ENCODE results near the gene SRGAP1. TPM values are rescaled to one million over a fixed set of nuclear protein-coding genes. Genes with fewer than 3 reads are reported as not detected.

Gene SRGAP1
- total and polyA plus RNA-seq, 2 experiments from 2014 or later: 13.0 to 29.4 TPM

DNA sequence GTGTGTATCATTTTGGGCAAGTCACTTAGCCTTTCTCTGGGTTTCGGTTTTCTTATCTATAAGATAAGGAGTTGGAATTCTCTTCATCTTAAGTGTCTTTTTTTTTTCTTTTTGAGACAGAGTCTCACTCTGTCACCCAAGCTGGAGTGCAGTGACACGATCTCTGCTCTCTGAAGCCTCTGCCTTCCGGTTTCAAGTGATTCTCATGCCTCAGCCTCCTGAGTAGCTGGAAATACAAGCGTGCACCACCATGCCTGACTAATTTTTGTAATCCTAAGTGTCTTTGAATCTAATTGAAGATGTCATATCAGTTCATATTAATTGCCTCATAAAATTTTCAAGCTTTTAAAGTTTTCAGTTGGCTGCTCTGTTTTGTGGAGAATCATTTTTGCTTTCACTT is 4.0 kb downstream of the SRGAP1 start:
- peaks cover 93% of the 10 kb centered on the region for H3K79me2 ChIP-seq (ENCODE audit: insufficient read depth)
- no peaks in the 10 kb centered on the region for H3K36me3 ChIP-seq (ENCODE audit: low read depth)
- WGBS, 2 experiments (ENCODE audit: low coverage in 1 of 2, low lambda C conversion rate in 2 of 2, missing lambda C conversion rate in 2 of 2): 50 to 61% methylated on average over 4 of the region's 4 CpGs
- no peaks in the 10 kb centered on the region for H3K27me3 ChIP-seq (replicated peaks; ENCODE audit: insufficient read depth)
- peaks cover 40% of the 10 kb centered on the region for H3K4me1 ChIP-seq (ENCODE audit: insufficient read depth)
- no peaks in the 10 kb centered on the region for H3K9me2 ChIP-seq (ENCODE audit: insufficient read depth)
- no peak overlapping the region for H3K9ac ChIP-seq
- in situ Hi-C loops (cut with MboI): loop anchor here (25.0 kb wide), 1 partner anchor 239 kb away; no protein-coding TSS in a partner anchor
- peak overlapping the region; percentile 62 for H3K4me2 ChIP-seq (ENCODE audit: unreplicated experiment)
- peak overlapping the region; percentile 22 for H3K4me3 ChIP-seq
- no peak overlapping the region for H2AFZ ChIP-seq
- H3K9me3 ChIP-seq (ENCODE audit: low read depth): no peaks in the 10 kb centered on the region
- H3K27ac ChIP-seq: no peak overlapping the region
- peaks cover 15% of the 10 kb centered on the region; the same call in 1 of the 2 replicates for H4K20me1 ChIP-seq (ENCODE audit: insufficient read depth)
- peaks cover 36% of the 10 kb centered on the region; the same call in 1 of the 2 replicates for H3F3A ChIP-seq (ENCODE audit: insufficient read depth)
- DNase-seq: no peak
- no peak for TF ChIP-seq EZH2phosphoT487 (IDR thresholded peaks at IDR 0.05; ENCODE audit: insufficient read depth, low read depth)

DNA sequence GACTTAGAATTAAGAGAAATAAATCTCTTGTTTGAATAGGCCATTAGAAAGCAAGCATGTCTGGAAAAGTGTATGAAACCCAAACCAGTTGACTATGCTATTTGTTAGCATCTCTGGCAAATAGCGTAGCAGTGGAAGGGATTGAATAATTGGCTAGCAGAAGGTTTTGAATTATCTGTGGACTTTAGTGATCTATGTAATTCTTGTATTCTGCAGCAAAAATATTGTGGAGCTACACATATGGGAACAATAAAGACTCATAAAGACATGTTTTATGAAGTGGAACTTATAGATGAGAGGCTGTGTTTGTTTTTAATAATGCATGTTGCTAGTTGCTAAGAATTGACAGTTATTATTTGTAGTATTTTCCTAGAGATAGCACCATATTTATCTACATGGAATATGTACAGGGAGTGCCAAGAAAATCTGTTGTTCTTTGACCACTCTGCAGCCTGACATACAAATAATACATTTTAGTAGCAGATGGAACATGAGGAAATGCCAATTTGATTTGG is 4.7 kb downstream of the SRGAP1 start:
- peaks cover 40% of the 10 kb centered on the region for H3K4me1 ChIP-seq (ENCODE audit: insufficient read depth)
- no peaks in the 10 kb centered on the region for H3K36me3 ChIP-seq (ENCODE audit: low read depth)
- H3K79me2 ChIP-seq (ENCODE audit: insufficient read depth): peaks cover 100% of the 10 kb centered on the region
- no peaks in the 10 kb centered on the region for H3K27me3 ChIP-seq (replicated peaks; ENCODE audit: insufficient read depth)
- peaks cover 39% of the 10 kb centered on the region; the same call in 1 of the 2 replicates for H3F3A ChIP-seq (ENCODE audit: insufficient read depth)
- H3K4me3 ChIP-seq: peak overlapping the region; percentile 22
- H2AFZ ChIP-seq: no peak overlapping the region
- H3K4me2 ChIP-seq (ENCODE audit: unreplicated experiment): peak overlapping the region; percentile 62
- no peaks in the 10 kb centered on the region for H3K9me2 ChIP-seq (ENCODE audit: insufficient read depth)
- H4K20me1 ChIP-seq (ENCODE audit: insufficient read depth): peaks cover 21% of the 10 kb centered on the region; the same call in 1 of the 2 replicates
- no peak for DNase-seq
- WGBS, 2 experiments (ENCODE audit: low coverage in 1 of 2, low lambda C conversion rate in 2 of 2, missing lambda C conversion rate in 2 of 2): 17 to 29% methylated on average over 1 of the region's 1 CpG
- TF ChIP-seq EZH2 (IDR thresholded peaks at IDR 0.05; ENCODE audit: insufficient read depth, poor library complexity, severe bottlenecking): no peak
- TF ChIP-seq EZH2phosphoT487 (IDR thresholded peaks at IDR 0.05; ENCODE audit: insufficient read depth, low read depth): no peak
- H3K27ac ChIP-seq: no peak overlapping the region
- no peak overlapping the region for H3K9ac ChIP-seq
- in situ Hi-C loops (cut with MboI): loop anchor here (25.0 kb wide), 1 partner anchor 238 kb away; no protein-coding TSS in a partner anchor
- H3K9me3 ChIP-seq (ENCODE audit: low read depth): no peaks in the 10 kb centered on the region

DNA sequence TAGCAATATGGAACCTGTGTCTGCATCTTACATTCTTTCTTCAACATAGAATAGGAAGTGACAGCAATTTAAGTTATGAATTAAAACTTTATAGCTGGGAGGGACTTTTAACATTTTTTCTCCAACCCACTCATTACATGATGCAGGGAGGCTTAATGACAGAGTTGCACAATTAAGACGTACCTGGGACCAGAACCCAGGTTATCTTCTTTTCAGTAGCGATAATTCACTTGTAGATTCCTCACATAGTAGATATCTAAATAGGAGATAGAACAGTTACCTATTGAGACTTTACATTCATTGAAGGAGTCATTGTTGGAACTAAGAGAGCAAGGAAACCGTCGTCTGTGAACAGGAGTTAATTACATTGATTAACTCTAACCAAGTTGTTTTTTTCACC is 5.1 kb downstream of the SRGAP1 start:
- H3K9ac ChIP-seq: no peak overlapping the region
- TF ChIP-seq EZH2 (IDR thresholded peaks at IDR 0.05; ENCODE audit: insufficient read depth, poor library complexity, severe bottlenecking): no peak
- no peak for TF ChIP-seq EZH2phosphoT487 (IDR thresholded peaks at IDR 0.05; ENCODE audit: insufficient read depth, low read depth)
- in situ Hi-C loops (cut with MboI): loop anchor here (25.0 kb wide), 1 partner anchor 238 kb away; no protein-coding TSS in a partner anchor
- H3K4me1 ChIP-seq (ENCODE audit: insufficient read depth): peaks cover 40% of the 10 kb centered on the region
- H3K27ac ChIP-seq: no peak overlapping the region
- 68 to 78% methylated on average over 4 of the region's 4 CpGs for WGBS, 2 experiments (ENCODE audit: low coverage in 1 of 2, low lambda C conversion rate in 2 of 2, missing lambda C conversion rate in 2 of 2)
- no peak overlapping the region for H2AFZ ChIP-seq
- no peaks in the 10 kb centered on the region for H3K9me3 ChIP-seq (ENCODE audit: low read depth)
- H3F3A ChIP-seq (ENCODE audit: insufficient read depth): peaks cover 37% of the 10 kb centered on the region; the same call in 1 of the 2 replicates
- H3K36me3 ChIP-seq (ENCODE audit: low read depth): no peaks in the 10 kb centered on the region
- H3K4me2 ChIP-seq (ENCODE audit: unreplicated experiment): peak overlapping the region; percentile 62
- peaks cover 21% of the 10 kb centered on the region; the same call in 1 of the 2 replicates for H4K20me1 ChIP-seq (ENCODE audit: insufficient read depth)
- H3K9me2 ChIP-seq (ENCODE audit: insufficient read depth): no peaks in the 10 kb centered on the region
- no peaks in the 10 kb centered on the region for H3K27me3 ChIP-seq (replicated peaks; ENCODE audit: insufficient read depth)
- H3K4me3 ChIP-seq: peak overlapping the region; percentile 22
- DNase-seq: no peak
- H3K79me2 ChIP-seq (ENCODE audit: insufficient read depth): peaks cover 100% of the 10 kb centered on the region

DNA sequence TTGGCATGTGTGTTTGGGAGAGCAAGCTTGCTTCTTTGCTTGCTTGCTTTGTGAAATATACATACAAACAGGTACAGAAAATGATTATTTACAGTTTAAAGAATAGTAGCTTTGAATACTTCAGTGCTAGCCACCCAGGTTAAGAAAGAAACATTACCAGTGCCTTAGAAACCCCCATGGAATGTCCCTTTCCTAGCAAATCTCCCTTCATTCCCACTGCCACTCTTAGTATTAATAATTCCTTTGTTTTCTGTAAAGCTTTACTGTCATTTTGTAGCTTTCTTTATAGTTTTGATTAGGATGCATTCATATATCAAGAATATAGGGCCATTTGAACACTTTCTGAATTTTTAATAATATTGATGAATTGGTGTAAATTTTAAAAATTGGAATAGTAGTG is 9.5 kb downstream of the SRGAP1 start:
- Histone ChIP-seq H3K79me2 (ENCODE audit: insufficient read depth) (peaks cover 100% of the 10 kb centered on the region), H3K36me3 (ENCODE audit: low read depth) (no peaks in the 10 kb centered on the region), H3K9ac (no peak overlapping the region), H3K4me1 (ENCODE audit: insufficient read depth) (peaks cover 25% of the 10 kb centered on the region), H2AFZ (no peak overlapping the region), H3F3A (ENCODE audit: insufficient read depth) (peaks cover 20% of the 10 kb centered on the region), H3K4me2 (ENCODE audit: unreplicated experiment) (no peak overlapping the region), H3K27me3 (replicated peaks; ENCODE audit: insufficient read depth) (no peaks in the 10 kb centered on the region), H3K9me2 (ENCODE audit: insufficient read depth) (no peaks in the 10 kb centered on the region), H3K27ac (no peak overlapping the region), H4K20me1 (ENCODE audit: insufficient read depth) (peaks cover 20% of the 10 kb centered on the region; the same call in 1 of the 2 replicates), H3K9me3 (ENCODE audit: low read depth) (no peaks in the 10 kb centered on the region), H3K4me3 (no peak overlapping the region)
- no peak for TF ChIP-seq EZH2 (IDR thresholded peaks at IDR 0.05; ENCODE audit: insufficient read depth, poor library complexity, severe bottlenecking)
- no peak for TF ChIP-seq EZH2phosphoT487 (IDR thresholded peaks at IDR 0.05; ENCODE audit: insufficient read depth, low read depth)
- in situ Hi-C loops (cut with MboI): no loop called here
- no peak for DNase-seq
